HepG2 (cell line): ENCODE results near the gene IPO9. TPM values are rescaled to one million over a fixed set of nuclear protein-coding genes. Genes with fewer than 3 reads are reported as not detected.

Experiments
- CBX2 ChIP-seq, 2 experiments: fragments of 200-600 bp in 1 of 2; sonication (generic); formaldehyde crosslinking in 1 of 2; IDR thresholded peaks; 2 replicates each; pipeline versions ENCODE4 v1.7.0 to v1.8.1; 2018 to 2022; ENCODE audit warnings: low read depth in 2 of 2, low read length in 1 of 2, mild to moderate bottlenecking in 1 of 2, missing genetic modification reagents in 1 of 2
- CBX5 ChIP-seq: sonication (generic); formaldehyde crosslinking; IDR thresholded peaks from 2 replicates; pipeline ENCODE4 v1.4.0; 2020; ENCODE audit warnings: missing genetic modification reagents, borderline replicate concordance
- E2F1 ChIP-seq: sonication (generic); formaldehyde crosslinking; IDR thresholded peaks from 2 replicates; pipeline ENCODE4 v1.5.0; 2020; ENCODE audit warnings: missing genetic modification reagents
- HMG20A ChIP-seq: IDR thresholded peaks from 2 replicates; pipeline ENCODE4 v1.6.1; 2016; ENCODE audit warnings: borderline replicate concordance
- HOXA7 ChIP-seq: sonication (generic); formaldehyde crosslinking; IDR thresholded peaks from 2 replicates; pipeline ENCODE4 v1.8.1; 2022; ENCODE audit warnings: mild to moderate bottlenecking, missing genetic modification reagents, moderate library complexity
- LRRFIP1 ChIP-seq: sonication (generic); formaldehyde crosslinking; conservative IDR thresholded peaks from 2 replicates; pipeline ENCODE4 v1.4.0; 2020; ENCODE audit warnings: missing genetic modification reagents
- MTERF4 ChIP-seq: sonication (generic); formaldehyde crosslinking; IDR thresholded peaks from 2 replicates; pipeline ENCODE4 v1.8.0; 2023; ENCODE audit warnings: mild to moderate bottlenecking, missing genetic modification reagents
- NFYB ChIP-seq: sonication (generic); formaldehyde crosslinking; IDR thresholded peaks from 2 replicates; pipeline ENCODE4 v1.4.0; 2020; ENCODE audit warnings: missing genetic modification reagents
- PHF8 ChIP-seq: sonication (generic); formaldehyde crosslinking; IDR thresholded peaks from 2 replicates; pipeline ENCODE4 v1.5.0; 2020; ENCODE audit warnings: missing genetic modification reagents
- SMC3 ChIP-seq: IDR thresholded peaks from 2 replicates; pipeline ENCODE4 v1.6.1; 2011; ENCODE audit warnings: low read length, improper control_type of control experiment
- SNAI1 ChIP-seq: sonication (generic); formaldehyde crosslinking; IDR thresholded peaks from 2 replicates; pipeline ENCODE4 v1.5.0; 2020; ENCODE audit warnings: mild to moderate bottlenecking, missing genetic modification reagents, borderline replicate concordance
- TGIF2 ChIP-seq: IDR thresholded peaks from 2 replicates; pipeline ENCODE4 v1.6.1; 2016; ENCODE audit warnings: control low read depth, missing compliant biosample characterization
- ZBTB44 ChIP-seq: sonication (generic); formaldehyde crosslinking; IDR thresholded peaks from 2 replicates; pipeline ENCODE4 v1.4.0; 2020; ENCODE audit warnings: missing genetic modification reagents
- ZFP1 ChIP-seq: IDR thresholded peaks from 2 replicates; pipeline ENCODE4 v1.6.1; 2016
- ZFP36L1 ChIP-seq: sonication (generic); formaldehyde crosslinking; IDR thresholded peaks from 2 replicates; pipeline ENCODE4 v1.8.0; 2022; ENCODE audit warnings: mild to moderate bottlenecking, missing genetic modification reagents, moderate library complexity
- ZNF326 ChIP-seq: sonication (generic); formaldehyde crosslinking; IDR thresholded peaks from 2 replicates; pipeline ENCODE4 v1.4.0; 2020; ENCODE audit warnings: missing genetic modification reagents, borderline replicate concordance
- ZNF34 ChIP-seq: sonication (generic); formaldehyde crosslinking; IDR thresholded peaks from 2 replicates; pipeline ENCODE4 v1.4.0; 2020; ENCODE audit warnings: mild to moderate bottlenecking, missing genetic modification reagents, borderline replicate concordance
- ZNF609 ChIP-seq: sonication (generic); formaldehyde crosslinking; IDR thresholded peaks from 2 replicates; pipeline ENCODE4 v1.4.0; 2020; ENCODE audit warnings: mild to moderate bottlenecking, missing genetic modification reagents, borderline replicate concordance
- ZNF775 ChIP-seq: sonication (generic); formaldehyde crosslinking; IDR thresholded peaks from 2 replicates; pipeline ENCODE4 v1.4.0; 2020; ENCODE audit warnings: missing genetic modification reagents, mild to moderate bottlenecking, moderate library complexity, borderline replicate concordance
- polyA plus RNA-seq, 8 experiments: library from polyadenylated mRNA; depleted of rRNA in 3 of 8; stranded (reverse) in 7 of 8; unstranded in 1 of 8; fragments of >200 nt; fragmentation: Illumina TruSeq in 4 of 8; extraction: Trizol in 4 of 8; gene quantifications; 2 replicates each; pipeline versions ENCODE4 v1.2.1 to v1.2.3, GENCODE V29; 2011 to 2016; ENCODE audit warnings: low read depth in 4 of 8, missing spikeins in 1 of 8, mixed read lengths in 1 of 8; ENCODE audit not compliant: insufficient read depth in 1 of 8
- total RNA-seq, 5 experiments: library from RNA; depleted of rRNA; stranded (reverse); fragments of >200 nt; fragmentation: Illumina TruSeq; extraction: Trizol; gene quantifications; 2 replicates each; pipeline ENCODE4 v1.2.3, GENCODE V29; 2016; ENCODE audit warnings: low read depth in 1 of 5

The IPO9 gene
- total and polyA plus RNA-seq, 2 of the 13 experiments (the other 11 are each of a cell fraction or from before 2014, with no cell fraction given): 31.0 to 34.8 TPM

GRCh38 chr1:201916649-201917249, 87.8 kb downstream of the IPO9 start (continued):
- TF ChIP-seq CBX5 (CRISPR knock-in tag): no peak
- TF ChIP-seq SNAI1 (CRISPR knock-in tag): no peak
- TF ChIP-seq HOXA7: no peak
- TF ChIP-seq SMC3: no peak
- TF ChIP-seq TGIF2 (CRISPR knock-in tag): no peak
- no peak for TF ChIP-seq NFYB (CRISPR knock-in tag)
- no peak for TF ChIP-seq ZNF34 (CRISPR knock-in tag)
- no peak for TF ChIP-seq E2F1 (CRISPR knock-in tag)
- no peak for TF ChIP-seq ZNF609
- TF ChIP-seq LRRFIP1: no peak
- TF ChIP-seq CBX2 (IDR thresholded peaks at IDR 0.05; ENCODE audit: low read depth, low read length): no peak
- no peak for TF ChIP-seq CBX2 (CRISPR knock-in tag; IDR thresholded peaks at IDR 0.05; ENCODE audit: low read depth)
- TF ChIP-seq ZNF775 (CRISPR knock-in tag): no peak
- no peak for TF ChIP-seq ZBTB44 (CRISPR knock-in tag)
- no peak for TF ChIP-seq ZFP36L1 (CRISPR knock-in tag)
- no peak for TF ChIP-seq MTERF4 (CRISPR knock-in tag)
- TF ChIP-seq ZFP1 (CRISPR knock-in tag): no peak
- TF ChIP-seq PHF8 (CRISPR knock-in tag): no peak
- TF ChIP-seq HMG20A (CRISPR knock-in tag): no peak
- TF ChIP-seq ZNF326 (CRISPR knock-in tag): no peak
